ENCODE measurements around the gene FAM76B.

FAM76B gene

GRCh38 chr11:95791709-95792033 is 2.1 kb upstream of the FAM76B start:
- DNase-seq, result no peak

DNA sequence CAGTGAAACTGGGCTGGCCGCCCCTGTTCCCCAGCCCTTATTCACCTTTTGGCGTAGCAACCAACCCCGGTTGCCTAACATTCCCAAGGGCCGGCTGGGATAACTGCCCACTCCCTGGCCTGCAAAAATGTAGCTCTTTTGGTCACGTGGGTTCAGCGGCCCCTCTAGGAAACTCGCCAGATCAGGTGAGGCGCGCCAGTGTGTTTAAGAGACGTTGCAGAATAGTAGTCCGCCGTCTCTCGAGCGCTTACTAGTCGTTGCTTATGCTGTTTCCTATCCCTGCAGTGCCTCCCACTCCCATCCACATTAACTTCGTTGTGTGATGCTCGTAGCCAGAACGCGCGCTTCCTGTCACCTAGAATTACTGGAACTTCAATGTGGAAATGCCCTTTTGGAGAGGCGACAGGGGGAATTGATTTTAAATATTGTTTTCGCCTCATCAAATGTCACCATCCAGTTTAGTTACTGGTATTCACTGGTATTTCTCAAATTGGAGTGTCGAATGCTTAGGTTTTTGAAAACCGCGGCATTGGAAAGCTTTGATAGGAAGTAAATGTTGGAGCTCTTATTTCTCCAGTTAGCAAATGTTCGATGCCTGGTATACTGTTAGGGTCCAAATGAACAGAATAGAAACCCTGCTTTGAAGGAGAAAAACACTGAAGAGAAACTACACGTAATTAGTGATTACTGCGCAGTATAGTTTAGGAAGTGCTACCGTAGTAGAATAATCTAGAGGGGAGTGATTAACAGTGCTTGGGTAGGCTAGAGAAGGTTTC is 1.5 kb upstream of the FAM76B start:
- peak; percentile 51 to 91 (median 86) for DNase-seq

GRCh38 chr11:95790123-95790932 is 746 bp upstream of the FAM76B start, which contains the start of gene CEP57:
Gene CEP57, plus strand, starts transcription at chr11:95790498. Its CDS starts 201 bp downstream, at chr11:95790699.
- DNase-seq, result peak; percentile 98 to 100 (median 99)

DNA sequence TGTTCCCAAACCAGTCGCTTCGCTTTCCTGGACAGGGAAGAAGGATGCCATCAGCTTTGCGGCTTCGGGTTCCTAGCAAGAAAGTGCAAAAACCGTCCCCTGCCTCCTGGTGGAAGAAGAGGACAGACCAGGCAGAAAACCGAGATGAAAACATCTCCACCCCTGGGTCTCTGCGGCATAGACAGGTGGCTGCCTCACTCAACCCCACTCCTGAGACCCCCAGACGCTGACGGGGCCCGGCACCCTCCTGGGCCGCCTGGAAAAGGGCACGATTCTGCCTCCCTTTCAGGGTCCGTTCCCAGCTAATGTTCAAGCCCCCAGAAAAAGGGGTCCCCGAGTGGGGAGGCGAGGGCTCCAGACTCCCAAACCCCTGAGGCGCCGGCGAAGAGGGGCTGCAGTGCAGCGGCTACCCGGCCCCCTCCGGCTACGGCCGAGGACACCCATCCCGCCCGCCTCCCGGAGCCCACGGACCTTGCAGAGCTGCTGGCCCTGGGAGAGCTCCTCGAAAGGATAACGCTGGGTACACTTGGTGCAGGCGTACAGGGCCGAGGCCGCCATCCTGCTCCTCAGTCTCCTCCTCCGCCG is 569 bp downstream of the FAM76B start:
- DNase-seq, result peak in 2 of 3 experiments; percentile 19 to 81

- no peak for DNase-seq
These were observed 9.0 kb downstream of the FAM76B start for GRCh38 chr11:95780544-95780943.

DNA sequence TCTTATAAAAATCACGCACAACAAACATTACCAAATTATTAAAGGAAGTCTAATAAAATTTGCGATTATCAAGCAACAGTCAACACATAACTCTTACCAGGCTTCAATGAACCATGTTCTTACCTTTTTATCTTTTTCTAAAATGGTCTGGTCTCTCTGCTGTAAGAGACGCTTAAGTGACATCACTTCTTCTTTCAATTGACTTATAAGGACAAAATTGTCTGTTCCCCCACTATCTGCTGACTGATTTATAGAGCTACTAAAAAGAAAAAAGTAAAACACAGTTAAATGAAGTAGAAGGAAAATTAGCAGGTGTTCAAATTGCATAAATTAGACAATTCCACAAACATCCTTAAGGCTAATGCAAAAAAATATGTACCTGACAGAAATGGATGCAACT is 10.9 kb downstream of the FAM76B start:
- no peak for DNase-seq

GRCh38 chr11:95776859-95777258 is 12.7 kb downstream of the FAM76B start:
- no peak for DNase-seq

- no peak for DNase-seq
These were observed 21.1 kb downstream of the FAM76B start for GRCh38 chr11:95768521-95768920.

GRCh38 chr11:95767498-95767897 is 22.1 kb downstream of the FAM76B start:
- no peak for DNase-seq

GRCh38 chr11:95766701-95767100 is 22.9 kb downstream of the FAM76B start:
- DNase-seq, result no peak

DNA sequence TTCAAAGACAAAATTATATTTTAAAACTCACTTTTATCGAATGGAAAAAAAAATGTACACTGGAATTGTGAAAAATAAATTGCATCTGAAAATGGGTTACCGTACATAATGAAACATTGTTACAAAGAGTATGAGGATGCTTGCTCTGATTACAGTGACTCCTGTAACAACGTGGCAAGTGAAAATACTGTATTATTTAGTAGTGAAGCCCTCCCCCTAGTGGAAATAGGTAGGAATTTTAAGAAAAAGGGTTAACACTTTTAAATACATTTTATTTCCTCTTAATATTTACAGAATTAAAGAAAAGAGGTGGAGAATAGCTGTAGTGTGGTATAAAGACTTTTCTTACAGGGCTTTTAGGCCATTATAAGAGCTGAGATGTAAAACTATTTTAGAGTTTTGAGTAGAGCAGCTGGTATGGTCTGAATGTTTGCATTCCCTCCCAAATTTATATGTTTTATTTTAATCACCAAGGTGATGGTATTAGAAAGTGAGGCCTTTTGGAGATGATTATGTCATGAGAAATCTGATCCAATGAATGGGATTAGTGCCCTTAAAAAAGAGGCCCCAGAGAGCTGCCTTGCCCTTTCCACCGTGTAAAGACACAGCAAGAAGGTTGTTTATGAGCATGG is 25.2 kb downstream of the FAM76B start:
- DNase-seq, result peak; percentile 17 to 74 (median 62)

- DNase-seq, result no peak
These were observed 27.0 kb downstream of the FAM76B start for GRCh38 chr11:95762534-95762933.

DNA sequence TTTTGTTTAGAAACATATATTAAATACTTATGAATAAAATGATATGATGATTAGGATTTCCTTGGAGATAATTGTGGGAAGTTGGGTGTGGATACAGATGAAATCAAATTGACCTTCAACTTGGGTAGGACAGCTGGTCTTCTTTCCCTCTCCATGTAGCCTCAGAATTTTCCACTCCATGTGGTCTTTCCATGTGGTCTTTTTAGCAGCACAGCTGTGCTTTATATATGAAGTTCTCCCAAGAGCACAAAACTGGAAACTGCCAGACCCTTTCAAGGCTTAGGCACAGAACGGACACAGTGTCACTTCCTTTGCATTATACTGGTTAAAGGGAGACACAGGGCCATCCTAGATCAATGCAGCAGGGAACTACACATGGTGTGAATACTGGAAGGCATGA is 28.6 kb downstream of the FAM76B start:
- no peak for DNase-seq

DNA sequence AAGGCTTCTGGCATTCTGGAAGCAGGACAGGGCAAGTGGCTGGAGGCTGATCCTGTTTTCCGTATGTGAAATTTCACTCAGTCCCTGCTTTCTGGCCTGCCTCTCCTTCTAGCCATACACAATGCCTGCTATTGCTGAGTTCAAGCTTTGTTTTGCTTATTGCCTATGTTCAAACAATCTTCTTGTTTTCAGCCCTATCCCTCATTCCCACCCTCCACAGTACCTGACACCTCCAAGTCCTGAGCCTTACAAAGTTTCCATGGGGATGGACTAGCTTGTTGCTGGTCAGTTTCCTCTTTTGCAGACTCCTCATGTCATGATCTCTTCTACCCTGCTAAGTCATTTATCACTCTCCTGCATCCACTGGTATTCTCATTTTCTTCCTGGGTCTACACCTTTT is 38.1 kb downstream of the FAM76B start:
- no peak for DNase-seq

GRCh38 chr11:95750101-95750500 is 39.5 kb downstream of the FAM76B start:
- DNase-seq, result no peak

DNA sequence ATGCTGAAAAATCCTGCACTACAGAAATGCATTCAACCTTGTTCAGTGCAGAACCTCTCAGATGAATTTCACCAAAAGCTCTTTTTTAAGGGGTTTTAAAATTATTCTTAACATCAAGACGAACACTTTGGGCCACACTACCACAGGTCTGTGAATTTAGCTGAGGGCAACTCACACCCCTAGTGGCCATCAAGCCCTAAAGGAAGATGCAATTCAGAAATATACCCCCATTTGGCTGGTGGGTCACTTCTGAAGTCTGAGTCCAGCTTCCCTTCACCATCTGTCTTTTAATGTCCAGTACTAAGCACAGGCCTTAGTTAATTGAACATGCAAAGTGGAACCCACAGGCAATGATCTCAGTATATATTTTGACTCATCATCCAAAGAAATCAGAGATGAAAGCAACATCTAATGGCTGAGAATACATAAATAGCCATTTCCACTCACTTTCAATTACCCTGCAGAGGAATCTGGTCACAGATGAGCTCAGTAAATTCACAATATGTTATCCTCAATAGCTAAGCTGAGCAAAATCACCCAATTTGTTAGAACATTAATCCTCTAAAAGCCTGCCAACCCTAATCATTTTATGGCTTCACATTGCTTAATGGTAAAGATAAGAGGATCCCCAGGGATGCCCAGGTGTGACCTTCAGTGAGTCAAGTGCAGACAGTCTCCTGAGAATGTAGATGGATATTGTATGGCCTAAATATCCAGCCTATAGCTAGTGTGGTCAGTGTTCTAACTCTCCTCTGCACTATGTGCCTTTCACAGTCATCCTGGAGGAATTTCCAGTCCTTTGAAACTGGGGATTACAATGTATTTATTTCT is 50.3 kb downstream of the FAM76B start:
- DNase-seq, result peak in 1 of 3 experiments; percentile 16

DNA sequence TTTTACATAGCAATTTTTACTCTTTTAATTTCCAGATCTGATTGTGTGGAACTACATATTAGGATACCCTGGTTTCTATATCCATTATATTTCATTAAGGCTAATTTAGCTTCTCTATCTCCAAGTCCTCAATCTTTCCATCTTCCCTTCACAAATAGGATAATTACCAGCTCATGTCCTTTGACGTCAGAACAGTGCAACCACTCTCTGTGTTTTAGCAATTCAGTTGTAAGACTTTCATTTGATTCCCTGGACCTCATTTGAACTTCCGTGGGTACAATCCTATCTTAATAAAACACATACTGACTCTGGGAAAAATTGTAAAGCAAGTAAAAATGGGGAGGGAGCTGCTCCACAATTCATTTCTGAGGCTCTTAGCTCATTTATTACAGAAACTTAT is 52.8 kb downstream of the FAM76B start:
- DNase-seq, result no peak

GRCh38 chr11:95736355-95736754 is 53.2 kb downstream of the FAM76B start:
- DNase-seq, result no peak

- DNase-seq, result peak in 2 of 3 experiments; percentile 29 to 56
These were observed 55.5 kb downstream of the FAM76B start for GRCh38 chr11:95734009-95734572.

DNA sequence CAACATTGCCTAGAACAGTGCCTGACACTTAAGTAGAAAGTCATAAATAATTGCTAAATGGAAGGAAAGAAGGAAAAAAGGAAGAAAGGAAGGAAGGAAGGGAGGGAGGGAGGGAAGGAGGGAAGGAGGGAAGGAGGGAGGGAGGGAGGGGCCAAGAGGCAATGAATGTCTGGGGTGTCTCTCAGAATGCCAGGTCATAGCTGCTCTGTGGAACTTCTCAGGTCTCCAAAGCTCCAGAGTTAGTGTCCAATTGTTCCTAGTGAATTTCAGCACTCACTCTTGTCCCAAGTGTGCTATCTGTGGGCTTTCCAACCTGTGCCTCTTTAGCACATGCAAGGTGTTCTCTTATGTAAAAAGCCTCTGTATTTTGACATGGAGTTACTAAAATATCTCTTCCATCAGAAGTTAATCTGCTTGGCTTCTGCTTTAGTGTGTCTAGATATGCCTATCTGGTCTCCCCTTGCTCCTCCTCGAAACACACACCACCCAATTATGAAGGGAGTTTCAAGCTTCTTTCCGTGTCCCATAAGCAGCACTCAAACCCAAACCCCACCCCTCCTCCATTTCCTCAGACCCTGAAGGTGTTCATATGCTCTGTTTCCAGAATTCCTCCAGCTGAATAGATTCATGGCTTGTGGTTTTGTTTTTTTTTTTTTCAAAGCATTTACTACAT is 56.5 kb downstream of the FAM76B start:
- no peak for DNase-seq

GRCh38 chr11:95729462-95729861 is 60.1 kb downstream of the FAM76B start:
- DNase-seq, result no peak
